ENCODE measurements around the gene VPS51.

The VPS51 gene

DNA sequence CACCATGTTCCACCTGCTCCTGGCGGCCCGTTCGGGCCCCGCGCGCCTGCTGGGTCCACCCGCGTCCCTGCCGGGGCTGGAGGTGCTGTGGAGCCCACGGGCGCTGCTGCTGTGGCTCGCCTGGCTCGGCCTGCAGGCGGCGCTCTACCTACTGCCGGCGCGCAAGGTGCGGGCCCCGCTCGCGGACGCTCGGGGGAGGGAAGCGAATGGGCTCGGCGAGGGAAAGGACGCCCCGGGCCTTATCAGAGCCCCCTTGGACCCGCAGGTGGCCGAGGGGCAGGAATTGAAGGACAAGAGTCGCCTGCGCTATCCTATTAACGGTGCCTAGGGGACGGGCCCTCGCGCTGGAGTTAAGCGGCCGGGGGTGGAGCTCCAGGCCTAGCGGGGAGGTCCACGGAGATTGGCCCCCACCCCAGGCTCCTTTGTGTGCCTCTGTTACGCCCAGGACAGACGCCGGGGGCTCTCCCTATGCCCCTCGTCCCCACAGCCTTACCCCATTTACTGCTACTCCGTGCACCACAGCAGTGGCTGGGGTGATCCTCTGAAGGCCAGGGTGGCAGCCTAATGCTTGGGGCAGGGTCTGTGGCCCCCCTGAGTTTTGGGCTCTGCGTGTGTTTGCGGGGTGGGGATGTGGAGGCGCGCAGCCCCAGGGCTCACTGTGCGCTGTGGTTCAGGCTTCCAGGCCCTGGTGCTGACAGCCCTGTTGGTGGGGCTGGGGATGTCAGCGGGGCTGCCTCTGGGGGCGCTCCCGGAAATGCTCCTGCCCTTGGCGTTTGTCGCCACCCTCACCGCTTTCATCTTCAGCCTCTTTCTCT is 16.7 kb downstream of the VPS51 start:
- Histone ChIP-seq H3K4me3 (ENCODE audit: low read length) (peak overlapping the region; percentile 79; the same call in 1 of the 2 replicates), H3K36me3 (ENCODE audit: control insufficient read depth, insufficient read depth, low read length) (peaks cover 18% of the 10 kb centered on the region; the same call in 1 of the 2 replicates), H3K4me1 (ENCODE audit: control insufficient read depth, insufficient read depth, low read length) (peaks cover 2% of the 10 kb centered on the region), H3K9me3 (ENCODE audit: control insufficient read depth, insufficient read depth, low read length) (no peaks in the 10 kb centered on the region), H3K27ac (ENCODE audit: low read length) (no peak overlapping the region), H3K27me3 (ENCODE audit: control insufficient read depth, insufficient read depth, low read length) (no peaks in the 10 kb centered on the region)
- no CpG with 5 or more reads among the region's 57 CpGs for WGBS (ENCODE audit: insufficient coverage, insufficient read length)
- DNase-seq (ENCODE audit: low read depth, low spot score), result no peak

DNA sequence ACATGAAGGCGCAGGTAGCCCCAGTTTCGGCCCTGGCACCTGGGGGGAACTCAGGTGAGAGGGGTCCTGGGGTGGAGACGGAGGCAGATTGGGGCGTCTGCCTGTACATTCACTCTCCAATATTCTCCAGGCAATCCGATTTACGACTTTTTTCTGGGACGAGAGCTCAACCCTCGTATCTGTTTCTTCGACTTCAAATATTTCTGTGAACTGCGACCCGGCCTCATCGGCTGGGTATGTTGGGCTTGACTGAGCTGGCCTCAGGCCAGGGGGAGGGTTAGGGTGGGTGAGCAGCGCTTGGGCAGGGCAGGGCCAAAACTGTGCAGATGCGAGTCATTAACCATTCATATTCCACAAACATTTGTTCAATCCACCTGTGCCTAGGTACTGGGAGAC is 17.3 kb downstream of the VPS51 start:
- Histone ChIP-seq H3K9me3 (ENCODE audit: control insufficient read depth, insufficient read depth, low read length) (no peaks in the 10 kb centered on the region), H3K4me1 (ENCODE audit: control insufficient read depth, insufficient read depth, low read length) (peaks cover 2% of the 10 kb centered on the region), H3K36me3 (ENCODE audit: control insufficient read depth, insufficient read depth, low read length) (peaks cover 12% of the 10 kb centered on the region; the same call in 1 of the 2 replicates), H3K27me3 (ENCODE audit: control insufficient read depth, insufficient read depth, low read length) (no peaks in the 10 kb centered on the region), H3K4me3 (ENCODE audit: low read length) (peak overlapping the region; percentile 79; the same call in 1 of the 2 replicates), H3K27ac (ENCODE audit: low read length) (no peak overlapping the region)
- no CpG with 5 or more reads among the region's 14 CpGs for WGBS (ENCODE audit: insufficient coverage, insufficient read length)
- no peak for DNase-seq (ENCODE audit: low read depth, low spot score)

DNA sequence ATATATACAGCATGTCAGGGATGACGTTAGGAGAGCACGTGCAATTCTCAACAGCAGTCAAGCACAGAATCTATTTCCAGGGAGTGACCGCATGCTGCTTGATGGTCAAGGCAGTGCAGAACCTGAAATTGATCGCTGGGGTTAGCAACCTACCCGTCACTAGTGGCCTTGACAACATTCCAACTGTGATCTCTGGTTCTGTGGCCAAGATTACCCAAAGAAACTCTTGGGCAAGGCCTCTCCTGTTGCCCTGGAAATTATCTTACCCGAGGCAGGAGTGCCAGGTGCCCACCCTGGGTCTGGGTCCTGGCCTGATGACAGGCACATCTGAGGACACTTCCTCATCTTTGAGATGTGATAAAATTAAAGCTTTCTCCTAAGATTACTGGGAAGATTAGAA is 17.8 kb downstream of the VPS51 start:
- H3K36me3 ChIP-seq (ENCODE audit: control insufficient read depth, insufficient read depth, low read length), result peaks cover 8% of the 10 kb centered on the region; the same call in 1 of the 2 replicates
- no peak for DNase-seq (ENCODE audit: low read depth, low spot score)
- no CpG with 5 or more reads among the region's 6 CpGs for WGBS (ENCODE audit: insufficient coverage, insufficient read length)

DNA sequence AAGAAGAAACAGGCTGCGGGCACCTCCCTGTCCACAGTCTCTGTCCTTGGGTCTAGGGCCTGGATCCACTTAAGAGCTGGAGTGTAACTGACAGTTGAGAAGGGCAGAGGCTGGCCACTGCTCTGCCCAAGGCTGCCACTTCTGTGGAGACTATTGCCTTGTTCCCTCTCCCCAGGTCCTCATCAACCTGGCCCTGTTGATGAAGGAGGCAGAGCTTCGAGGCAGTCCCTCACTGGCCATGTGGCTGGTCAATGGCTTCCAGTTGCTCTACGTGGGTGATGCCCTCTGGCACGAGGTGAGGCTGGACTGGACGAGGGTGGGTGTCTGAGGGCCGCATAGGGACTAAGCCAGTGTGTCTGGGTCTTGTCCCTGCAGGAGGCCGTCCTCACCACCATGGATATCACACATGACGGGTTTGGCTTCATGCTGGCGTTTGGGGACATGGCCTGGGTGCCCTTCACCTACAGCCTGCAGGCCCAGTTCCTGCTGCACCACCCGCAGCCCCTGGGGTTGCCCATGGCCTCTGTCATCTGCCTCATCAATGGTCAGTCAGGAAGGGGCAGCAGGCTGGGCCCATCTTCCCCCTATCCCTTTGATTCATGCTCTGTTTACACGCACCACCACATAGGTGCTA is 18.6 kb downstream of the VPS51 start:
- no peaks in the 10 kb centered on the region for H3K27me3 ChIP-seq (ENCODE audit: control insufficient read depth, insufficient read depth, low read length)
- no peak for DNase-seq (ENCODE audit: low read depth, low spot score)
- H3K4me1 ChIP-seq (ENCODE audit: control insufficient read depth, insufficient read depth, low read length), result peaks cover 2% of the 10 kb centered on the region
- H3K36me3 ChIP-seq (ENCODE audit: control insufficient read depth, insufficient read depth, low read length), result peaks cover 5% of the 10 kb centered on the region; the same call in 1 of the 2 replicates
- no peak overlapping the region for H3K27ac ChIP-seq (ENCODE audit: low read length)
- no peaks in the 10 kb centered on the region for H3K9me3 ChIP-seq (ENCODE audit: control insufficient read depth, insufficient read depth, low read length)
- whole genome bisulfite sequencing (ENCODE audit: insufficient coverage, insufficient read length), result no CpG with 5 or more reads among the region's 11 CpGs
- H3K4me3 ChIP-seq (ENCODE audit: low read length), result no peak overlapping the region

More for the DNA sequence above, 17.8 kb downstream of the VPS51 start:
- Histone ChIP-seq H3K27ac (ENCODE audit: low read length) (no peak overlapping the region), H3K27me3 (ENCODE audit: control insufficient read depth, insufficient read depth, low read length) (no peaks in the 10 kb centered on the region), H3K9me3 (ENCODE audit: control insufficient read depth, insufficient read depth, low read length) (no peaks in the 10 kb centered on the region), H3K4me1 (ENCODE audit: control insufficient read depth, insufficient read depth, low read length) (peaks cover 2% of the 10 kb centered on the region), H3K4me3 (ENCODE audit: low read length) (no peak overlapping the region)

DNA sequence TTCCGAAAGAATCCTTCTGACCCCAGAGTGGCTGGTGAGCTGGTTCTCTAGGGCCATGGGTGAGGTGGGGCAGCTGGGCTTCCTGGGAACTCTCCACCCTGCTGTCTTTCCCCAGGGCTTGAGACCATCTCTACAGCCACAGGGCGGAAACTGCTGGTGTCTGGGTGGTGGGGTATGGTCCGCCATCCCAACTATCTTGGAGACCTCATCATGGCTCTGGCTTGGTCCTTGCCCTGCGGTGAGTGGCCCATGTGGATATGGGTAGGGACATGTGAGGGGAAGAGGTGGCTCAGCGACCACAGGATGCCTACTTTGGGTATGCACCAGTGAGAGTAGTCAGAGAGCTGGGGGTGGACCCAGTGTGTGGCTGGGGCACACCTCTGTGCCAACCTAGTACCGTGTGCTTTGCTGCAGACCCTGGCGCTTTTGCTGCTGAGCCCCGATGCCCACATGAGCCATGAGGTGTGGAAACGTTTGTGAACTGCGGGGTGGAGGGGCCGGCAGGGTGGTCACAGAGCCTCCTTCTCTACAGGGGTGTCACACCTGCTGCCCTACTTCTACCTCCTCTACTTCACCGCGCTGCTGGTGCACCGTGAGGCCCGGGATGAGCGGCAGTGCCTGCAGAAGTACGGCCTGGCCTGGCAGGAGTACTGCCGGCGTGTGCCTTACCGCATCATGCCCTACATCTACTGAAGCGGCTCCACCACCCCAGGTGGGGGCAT is 19.5 kb downstream of the VPS51 start:
- Histone ChIP-seq H3K27me3 (ENCODE audit: control insufficient read depth, insufficient read depth, low read length) (no peaks in the 10 kb centered on the region), H3K36me3 (ENCODE audit: control insufficient read depth, insufficient read depth, low read length) (peaks cover 10% of the 10 kb centered on the region; the same call in 1 of the 2 replicates), H3K27ac (ENCODE audit: low read length) (no peak overlapping the region), H3K4me3 (ENCODE audit: low read length) (no peak overlapping the region), H3K9me3 (ENCODE audit: control insufficient read depth, insufficient read depth, low read length) (no peaks in the 10 kb centered on the region), H3K4me1 (ENCODE audit: control insufficient read depth, insufficient read depth, low read length) (peaks cover 2% of the 10 kb centered on the region)
- no CpG with 5 or more reads among the region's 21 CpGs for WGBS (ENCODE audit: insufficient coverage, insufficient read length)
- no peak for DNase-seq (ENCODE audit: low read depth, low spot score)

DNA sequence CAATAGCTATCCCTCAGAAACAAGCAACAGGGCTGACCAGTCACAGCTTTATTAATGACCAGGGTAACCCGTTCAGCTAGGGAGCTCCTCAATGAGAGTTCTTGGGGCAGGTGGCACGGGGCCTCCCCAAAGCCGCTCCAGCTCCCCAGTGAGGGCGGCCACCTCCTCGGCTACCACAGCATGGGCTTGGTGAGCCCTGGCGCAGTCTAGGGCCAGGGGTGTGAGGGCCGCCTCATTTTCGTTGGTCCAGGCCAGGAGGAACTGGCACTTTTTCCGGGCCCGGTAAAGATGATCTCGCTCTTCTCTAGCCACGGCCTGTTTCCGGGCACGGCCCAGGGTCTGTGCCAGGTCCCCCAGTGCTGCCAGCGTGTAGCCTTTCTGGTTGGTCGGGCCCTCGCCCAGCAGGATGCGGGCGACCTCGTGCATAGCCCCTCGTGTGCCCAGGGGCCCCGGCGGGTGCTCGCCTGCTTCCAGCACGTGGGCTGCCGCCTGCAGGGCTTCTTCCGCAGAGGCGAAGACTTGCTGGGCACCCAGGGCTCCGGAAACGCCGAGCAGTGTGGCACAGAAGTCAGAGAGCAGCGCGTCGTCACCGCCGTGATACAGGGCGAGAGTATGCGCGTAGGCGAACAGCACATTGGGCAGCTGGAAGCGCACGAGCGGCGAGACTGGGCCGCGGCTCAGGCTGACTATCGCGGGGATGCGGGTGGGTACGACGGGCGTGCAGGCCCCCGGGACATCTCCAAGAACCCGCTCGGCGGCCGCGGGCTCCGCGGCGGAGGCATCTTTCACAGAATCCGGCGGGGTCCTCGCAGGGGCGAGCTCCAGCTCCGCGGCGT is 20.6 kb downstream of the VPS51 start:
- DNase-seq (ENCODE audit: low read depth, low spot score), result no peak
- peaks cover 14% of the 10 kb centered on the region; the same call in 1 of the 2 replicates for H3K36me3 ChIP-seq (ENCODE audit: control insufficient read depth, insufficient read depth, low read length)
- no CpG with 5 or more reads among the region's 68 CpGs for WGBS (ENCODE audit: insufficient coverage, insufficient read length)

DNA sequence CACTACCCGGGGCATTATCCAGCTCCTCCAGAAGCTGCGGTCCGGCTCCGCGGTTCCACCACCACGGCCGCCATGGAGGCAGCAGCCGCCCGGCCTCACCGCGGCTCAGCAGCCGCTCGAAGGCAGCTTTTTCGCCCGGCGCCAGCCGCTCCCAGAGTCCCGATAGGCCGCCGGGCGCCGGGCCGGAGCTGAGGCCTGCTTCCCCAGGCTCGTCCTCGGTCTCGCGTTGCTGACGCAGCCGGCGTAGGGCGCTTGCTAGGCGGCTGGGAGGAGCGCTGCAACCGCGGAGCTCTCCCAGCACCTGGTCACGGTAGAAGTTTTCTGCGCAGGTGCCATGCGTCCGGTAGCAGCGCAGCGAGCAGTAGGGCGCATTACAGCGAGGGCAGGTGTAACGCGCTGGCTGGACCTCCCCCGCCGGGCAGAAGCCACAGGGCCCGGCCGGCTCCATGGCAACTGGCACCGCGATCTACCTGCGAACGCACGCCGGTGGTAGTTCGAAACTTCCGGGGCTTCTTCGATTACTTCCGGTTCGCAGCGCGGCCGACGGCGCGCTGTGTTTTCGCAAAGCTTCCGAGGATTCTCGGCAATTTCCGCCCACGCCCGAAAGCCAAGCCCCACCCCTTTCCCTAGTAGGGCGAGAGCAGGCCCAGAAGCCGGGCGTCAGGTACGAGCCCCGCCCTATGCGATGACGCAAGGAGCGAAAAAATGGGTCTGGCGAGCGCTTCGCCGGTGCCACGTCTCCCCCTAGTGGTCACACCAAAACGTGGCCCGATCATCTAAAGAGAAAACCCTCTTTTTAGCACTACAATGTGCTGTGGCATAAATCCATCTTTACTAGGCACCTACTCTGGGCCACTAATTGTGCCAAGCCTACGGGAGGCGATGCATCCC is 21.4 kb downstream of the VPS51 start, which contains the start of gene ZNHIT2:
Gene ZNHIT2, minus strand, starts transcription at position 496 of the 891 bp plus-strand sequence. Its CDS starts 48 bp downstream, at position 448.
- Histone ChIP-seq H3K27me3 (ENCODE audit: control insufficient read depth, insufficient read depth, low read length) (no peaks in the 10 kb centered on the region), H3K9me3 (ENCODE audit: control insufficient read depth, insufficient read depth, low read length) (no peaks in the 10 kb centered on the region), H3K4me1 (ENCODE audit: control insufficient read depth, insufficient read depth, low read length) (no peaks in the 10 kb centered on the region), H3K27ac (ENCODE audit: low read length) (no peak within 1 kb of the TSS), H3K4me3 (ENCODE audit: low read length) (peak within 1 kb of the TSS; percentile 85), H3K36me3 (ENCODE audit: control insufficient read depth, insufficient read depth, low read length) (peaks cover 14% of the 10 kb centered on the region; the same call in 1 of the 2 replicates)
- peak; percentile 95 for DNase-seq (ENCODE audit: low read depth, low spot score)
- no CpG with 5 or more reads among the region's 89 CpGs for WGBS (ENCODE audit: insufficient coverage, insufficient read length)

More for the DNA sequence above, 20.6 kb downstream of the VPS51 start:
- peak overlapping the region; percentile 85; the same call in 1 of the 2 replicates for H3K4me3 ChIP-seq (ENCODE audit: low read length)
- no peaks in the 10 kb centered on the region for H3K4me1 ChIP-seq (ENCODE audit: control insufficient read depth, insufficient read depth, low read length)
- no peaks in the 10 kb centered on the region for H3K9me3 ChIP-seq (ENCODE audit: control insufficient read depth, insufficient read depth, low read length)
- no peak overlapping the region for H3K27ac ChIP-seq (ENCODE audit: low read length)
- H3K27me3 ChIP-seq (ENCODE audit: control insufficient read depth, insufficient read depth, low read length), result no peaks in the 10 kb centered on the region

DNA sequence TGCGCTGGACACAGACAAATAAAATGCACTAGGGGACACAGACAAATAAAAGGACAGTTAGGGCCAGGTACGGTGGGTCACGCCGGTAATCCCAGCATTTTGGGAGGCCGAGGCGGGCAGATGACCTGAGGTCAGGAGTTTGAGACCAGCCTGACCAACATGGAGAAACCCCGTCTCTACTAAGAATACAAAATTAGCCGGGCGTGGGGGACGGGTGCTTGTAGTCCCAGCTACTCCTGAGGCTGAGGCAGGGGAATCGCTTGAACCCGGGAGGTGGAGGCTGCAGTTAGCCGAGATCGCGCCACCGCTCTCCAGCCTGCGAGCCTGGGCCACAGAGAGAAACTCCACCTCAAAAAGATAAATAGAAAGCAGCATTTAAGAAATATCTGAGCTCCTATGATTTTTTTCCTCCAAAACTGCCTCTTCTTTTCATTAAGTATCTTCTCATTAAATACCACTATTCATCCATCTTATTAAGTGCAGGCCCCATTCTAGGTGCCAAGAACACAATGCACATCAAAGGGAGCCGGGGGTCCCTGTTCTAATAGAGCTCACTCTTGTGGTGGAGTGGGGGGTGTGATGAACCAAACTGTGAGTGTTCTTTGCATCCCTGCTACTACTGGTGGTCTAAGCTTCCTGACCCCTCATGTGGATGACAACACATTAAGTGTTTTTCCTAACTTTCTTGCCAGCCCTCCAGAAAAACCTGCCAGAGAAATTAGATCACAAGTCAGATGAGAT is 22.3 kb downstream of the VPS51 start:
- Histone ChIP-seq H3K27ac (ENCODE audit: low read length) (no peak overlapping the region), H3K36me3 (ENCODE audit: control insufficient read depth, insufficient read depth, low read length) (peaks cover 14% of the 10 kb centered on the region; the same call in 1 of the 2 replicates)
- WGBS (ENCODE audit: insufficient coverage, insufficient read length), result no CpG with 5 or more reads among the region's 18 CpGs

More for the DNA sequence above, 22.3 kb downstream of the VPS51 start:
- no peak overlapping the region for H3K4me3 ChIP-seq (ENCODE audit: low read length)
- no peaks in the 10 kb centered on the region for H3K4me1 ChIP-seq (ENCODE audit: control insufficient read depth, insufficient read depth, low read length)
- H3K9me3 ChIP-seq (ENCODE audit: control insufficient read depth, insufficient read depth, low read length), result no peaks in the 10 kb centered on the region
- H3K27me3 ChIP-seq (ENCODE audit: control insufficient read depth, insufficient read depth, low read length), result no peaks in the 10 kb centered on the region
- DNase-seq (ENCODE audit: low read depth, low spot score), result no peak

Data from iPS DF 6.9 (cell line).